CD4-positive, alpha-beta T cell treated with Interleukin-17A for 4 hours (primary cell): ENCODE data around the gene USP31.
A peak's percentile ranks its signal among the peaks of the same experiment; 100 is the strongest.
"Not testable (repeated sequence)": the region's sequence is repeated elsewhere in the genome, so short reads cannot be mapped to it uniquely, and the experiment has no call there.

Experiments used
- DNase-seq: peaks from one replicate; pipeline ENCODE4 v3.0.0-alpha.2; 2020; ENCODE audit warnings: mixed read lengths

The USP31 gene

DNA sequence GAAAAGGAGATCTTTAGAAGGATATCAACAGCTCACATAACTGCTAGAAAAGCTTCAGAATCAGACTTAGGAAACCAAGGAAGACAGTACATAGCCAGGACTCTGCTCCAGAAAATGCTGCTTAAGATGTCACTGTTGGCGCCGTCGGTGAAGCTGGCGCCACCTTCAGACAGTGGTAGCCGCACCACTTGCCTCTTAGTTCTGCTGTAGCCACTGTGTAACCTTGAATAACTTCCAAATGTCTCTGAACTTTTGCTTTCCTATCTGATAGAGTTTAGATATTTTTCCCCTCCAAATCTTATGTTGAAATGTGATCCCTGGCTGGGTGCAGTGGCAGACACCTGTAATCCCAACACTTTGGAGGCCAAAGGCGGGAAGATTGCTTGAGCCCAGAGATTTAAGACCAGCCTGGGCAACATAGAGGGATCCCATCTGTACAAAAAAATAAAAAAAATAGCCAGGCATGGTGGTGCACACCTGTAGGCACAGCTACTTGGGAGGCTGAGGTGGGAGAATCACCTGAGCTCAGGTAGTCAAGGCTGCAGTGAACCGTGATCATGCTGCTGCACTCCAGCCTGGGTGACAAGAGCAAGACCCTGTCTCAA is 6.3 kb upstream of the USP31 start:
- peak; percentile 9 for DNase-seq

DNA sequence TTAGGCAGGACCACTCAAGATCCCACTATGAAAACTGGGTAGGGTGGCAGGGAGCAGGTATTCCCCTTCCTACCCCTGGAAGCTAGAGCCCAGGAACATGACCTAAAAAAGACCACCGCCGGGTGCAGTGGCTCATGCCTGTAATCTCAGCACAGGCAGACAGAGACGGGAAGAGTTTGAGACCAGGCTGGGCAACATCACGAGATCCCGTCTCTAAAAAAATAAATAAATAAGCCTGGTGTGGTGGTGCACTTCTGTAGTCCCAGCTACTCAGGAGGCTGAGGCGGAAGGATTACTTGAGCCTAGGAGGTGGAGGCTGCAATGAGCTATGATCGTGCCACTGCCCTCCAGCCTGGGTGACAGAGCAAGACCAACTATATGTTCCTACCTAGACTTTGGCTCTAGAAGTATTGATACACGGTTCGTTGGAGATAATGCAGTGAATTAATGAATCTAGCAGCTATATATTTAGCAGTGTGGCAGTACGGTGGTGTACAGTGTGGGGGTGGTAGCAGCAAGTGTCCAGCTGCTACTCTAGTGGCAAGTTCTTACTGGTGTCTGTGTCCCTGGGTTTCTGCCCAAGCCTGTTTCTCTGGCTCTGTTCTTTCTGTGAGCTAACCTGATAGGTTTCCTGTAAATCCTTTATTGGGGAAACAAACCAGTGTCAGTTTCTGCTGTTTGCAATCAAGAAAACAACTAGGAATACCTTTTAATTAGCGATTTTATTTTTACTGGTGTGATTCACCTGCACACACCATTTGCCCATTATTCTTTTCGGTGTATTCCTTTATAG is 3.3 kb upstream of the USP31 start:
- DNase-seq: no peak

DNA sequence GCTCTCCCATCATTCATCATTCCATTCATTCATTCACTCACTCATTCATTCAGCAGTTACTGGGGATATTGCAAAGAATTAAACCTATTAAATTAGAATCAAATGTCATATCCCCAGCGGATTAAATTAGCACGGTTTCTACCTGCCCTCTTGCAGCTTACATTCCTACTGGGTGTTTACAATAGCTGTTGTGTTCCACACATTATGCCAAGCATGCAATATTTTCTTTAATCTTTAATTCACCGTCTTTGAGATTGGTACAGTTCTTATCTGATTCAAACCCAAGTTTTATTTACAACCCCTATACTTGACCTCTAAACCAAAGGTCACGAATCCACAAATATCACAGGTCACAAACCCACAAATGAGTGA is 727 bp upstream of the USP31 start:
- DNase-seq: no peak

DNA sequence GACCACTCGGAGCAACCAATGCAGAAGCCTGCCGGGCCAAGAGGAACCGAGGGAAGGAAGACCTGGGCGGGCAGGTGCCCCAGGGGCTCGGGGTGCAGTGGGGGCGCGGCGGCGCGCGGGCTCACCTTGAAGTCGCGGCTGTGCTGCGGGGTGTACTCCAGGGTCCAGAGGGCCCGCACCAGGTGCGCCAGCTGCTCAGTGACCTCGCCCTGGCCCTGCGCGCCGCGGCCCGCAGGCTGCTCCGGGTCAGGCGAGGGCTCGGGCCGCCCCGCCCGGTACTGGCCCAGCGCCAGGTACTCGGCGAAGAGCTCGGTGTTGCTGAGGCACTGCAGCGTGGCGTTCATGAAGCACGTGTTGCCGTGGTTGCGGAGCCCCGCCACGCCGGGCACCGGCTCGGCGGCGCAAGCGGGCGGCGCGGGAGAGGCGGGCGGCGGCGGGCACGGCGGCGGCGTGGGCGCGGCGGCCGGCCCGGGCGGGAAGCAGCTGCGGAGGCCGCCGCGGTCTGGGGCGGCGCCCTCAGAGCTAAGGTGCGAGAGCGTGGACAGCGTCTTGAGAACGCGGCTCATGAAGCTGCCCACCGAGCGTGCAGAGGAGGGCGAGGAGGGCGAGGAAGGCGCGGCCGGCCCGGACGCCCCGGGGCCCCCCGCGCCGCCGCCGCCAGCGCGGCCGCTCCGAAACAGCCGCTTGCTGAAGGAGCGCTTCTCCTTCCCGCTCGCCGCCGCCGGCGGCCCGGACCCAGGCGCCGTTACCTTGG is 562 bp downstream of the USP31 start:
- DNase-seq: peak; percentile 61

DNA sequence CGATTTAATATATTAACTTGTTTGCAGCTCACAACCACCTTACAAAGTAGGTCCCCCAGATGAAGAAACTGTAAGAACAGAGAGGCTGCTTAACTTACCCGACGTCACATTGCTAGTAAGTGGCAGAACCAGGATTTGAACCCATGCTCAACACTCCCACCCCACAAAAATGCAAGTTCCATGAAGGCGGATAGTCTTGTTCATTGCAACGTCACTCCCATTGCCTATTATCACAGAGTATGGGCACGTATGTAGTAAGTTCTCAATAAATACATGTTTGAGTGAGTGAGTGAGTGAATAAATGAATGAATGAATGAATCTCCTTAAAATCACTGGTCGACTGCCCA is 1.1 kb downstream of the USP31 start:
- no peak for DNase-seq

DNA sequence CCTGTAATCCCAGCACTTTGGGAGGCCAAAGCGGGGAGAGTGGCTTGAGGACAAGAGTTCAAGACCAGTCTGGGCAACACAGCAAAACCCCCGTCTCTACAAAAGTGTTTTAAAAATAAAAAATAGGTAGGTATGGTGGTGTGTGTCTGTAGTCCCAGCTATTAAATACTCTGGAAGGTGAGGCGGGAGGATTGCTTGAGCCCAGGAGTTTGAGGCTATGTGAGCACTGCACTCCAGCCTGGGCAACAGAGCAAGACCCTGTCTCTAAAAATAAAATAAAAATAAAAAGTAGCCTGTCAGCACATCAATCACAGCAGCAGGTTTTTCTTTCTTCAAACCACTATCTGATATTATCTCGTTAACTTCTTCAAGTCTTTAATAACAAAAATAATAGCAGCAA is 1.6 kb downstream of the USP31 start:
- no peak for DNase-seq

DNA sequence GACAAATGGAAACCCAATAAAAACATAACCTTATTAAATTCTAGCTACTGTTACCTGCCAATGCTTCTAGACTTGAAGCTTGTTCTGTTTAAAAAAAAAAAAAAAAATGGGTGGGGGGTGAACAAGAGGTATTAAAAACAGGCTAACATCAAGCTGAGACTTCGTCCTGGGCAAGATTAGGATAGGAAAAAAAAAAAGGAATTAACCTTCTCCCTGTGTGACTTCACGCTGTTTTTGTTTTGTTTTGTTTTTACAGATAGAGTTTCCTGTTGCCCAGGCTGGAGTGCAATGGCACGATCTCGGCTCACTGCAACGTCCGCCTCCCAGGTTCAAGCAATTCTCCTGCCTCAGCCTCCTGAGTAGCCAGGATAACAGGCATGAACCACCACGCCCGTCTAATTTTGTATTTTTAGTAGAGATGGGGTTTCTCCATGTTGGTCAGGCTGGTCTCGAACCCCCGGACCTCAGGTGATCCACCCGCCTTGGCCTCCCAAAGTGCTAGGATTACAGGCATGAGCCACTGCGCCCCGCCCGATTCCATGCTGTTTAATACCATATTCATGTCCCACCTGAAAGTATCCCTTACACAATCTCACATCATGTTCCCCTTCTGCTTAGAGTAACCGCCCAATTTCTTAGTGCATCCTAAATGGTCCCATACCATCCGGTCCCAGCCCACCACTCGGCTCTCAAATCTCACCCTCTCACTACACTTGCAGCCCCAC is 2.2 kb downstream of the USP31 start:
- no peak for DNase-seq

DNA sequence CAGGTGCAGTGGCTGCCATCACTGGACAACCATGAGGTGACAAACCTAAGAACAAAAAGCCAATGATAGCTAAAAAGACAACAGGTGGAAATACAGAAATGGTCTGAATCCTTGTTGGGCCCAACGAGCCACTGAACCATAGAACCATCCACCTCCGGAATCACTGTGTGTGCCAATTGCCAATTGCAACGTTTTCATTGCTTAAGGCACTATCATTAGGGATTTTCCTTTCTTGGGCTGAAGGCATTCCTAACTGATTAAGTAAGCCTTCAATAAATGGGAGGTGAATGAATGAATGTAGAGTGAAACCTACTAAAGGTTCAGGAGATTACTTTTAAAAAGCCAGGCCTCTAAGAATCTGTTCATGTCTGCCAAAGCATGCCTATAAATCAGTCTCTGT is 3.6 kb downstream of the USP31 start:
- DNase-seq: no peak

DNA sequence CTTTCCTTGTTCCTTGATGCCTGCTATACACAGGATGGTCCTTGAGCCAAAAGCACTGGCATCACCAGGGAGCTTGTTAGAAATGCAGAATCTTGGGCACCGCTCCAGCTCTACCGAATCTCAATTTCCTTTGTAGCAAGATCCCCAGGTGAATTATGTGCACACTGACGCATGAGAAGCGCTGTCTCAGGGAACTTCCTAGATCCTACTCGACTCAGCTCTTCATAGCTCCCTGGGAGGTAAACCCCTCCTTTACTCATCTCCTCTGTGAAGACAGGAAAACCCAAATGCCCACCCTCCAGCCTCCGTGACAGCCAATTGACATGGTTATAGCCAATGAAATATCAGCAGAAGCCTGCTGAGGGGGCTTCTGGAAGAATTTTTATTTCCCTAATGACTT is 4.1 kb downstream of the USP31 start:
- DNase-seq: no peak

DNA sequence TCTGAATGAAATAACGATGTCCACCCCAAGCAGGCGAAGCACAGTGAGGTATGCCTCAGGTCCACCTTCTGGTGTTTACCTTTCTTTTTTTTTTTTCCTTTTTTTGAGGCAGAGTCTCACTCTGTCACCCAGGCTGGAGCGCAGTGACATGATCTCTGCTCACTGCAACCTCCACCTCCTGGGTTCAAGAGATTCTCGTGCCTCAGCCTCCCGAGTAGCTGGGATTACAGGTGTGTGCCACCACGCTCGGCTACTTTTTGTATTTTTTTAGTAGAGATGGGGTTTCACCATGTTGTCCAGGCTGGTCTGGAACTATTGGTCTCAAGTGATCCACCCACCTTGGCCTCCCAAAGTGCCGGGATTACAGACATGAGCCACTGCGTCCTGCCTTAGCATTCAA is 4.9 kb downstream of the USP31 start:
- DNase-seq: not testable (repeated sequence)

DNA sequence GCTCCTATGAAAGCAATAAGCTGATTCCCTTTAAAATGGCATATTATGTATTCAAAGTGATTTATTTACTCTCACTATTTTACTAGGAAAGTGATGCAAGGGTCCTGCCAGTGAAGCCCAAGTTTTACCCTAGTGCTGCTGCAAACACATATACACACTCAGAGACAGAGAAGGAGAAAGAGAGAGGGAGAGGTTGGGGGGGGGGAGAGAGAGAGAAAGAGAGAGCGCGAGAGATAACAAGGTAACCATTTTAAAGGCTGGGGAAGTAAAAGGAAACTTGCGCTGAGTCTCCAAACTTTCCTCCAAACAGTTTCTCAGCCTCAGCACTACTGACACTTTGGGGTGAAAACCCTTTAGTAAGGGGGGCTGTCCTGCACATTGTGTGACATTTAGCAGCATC is 5.9 kb downstream of the USP31 start:
- no peak for DNase-seq

DNA sequence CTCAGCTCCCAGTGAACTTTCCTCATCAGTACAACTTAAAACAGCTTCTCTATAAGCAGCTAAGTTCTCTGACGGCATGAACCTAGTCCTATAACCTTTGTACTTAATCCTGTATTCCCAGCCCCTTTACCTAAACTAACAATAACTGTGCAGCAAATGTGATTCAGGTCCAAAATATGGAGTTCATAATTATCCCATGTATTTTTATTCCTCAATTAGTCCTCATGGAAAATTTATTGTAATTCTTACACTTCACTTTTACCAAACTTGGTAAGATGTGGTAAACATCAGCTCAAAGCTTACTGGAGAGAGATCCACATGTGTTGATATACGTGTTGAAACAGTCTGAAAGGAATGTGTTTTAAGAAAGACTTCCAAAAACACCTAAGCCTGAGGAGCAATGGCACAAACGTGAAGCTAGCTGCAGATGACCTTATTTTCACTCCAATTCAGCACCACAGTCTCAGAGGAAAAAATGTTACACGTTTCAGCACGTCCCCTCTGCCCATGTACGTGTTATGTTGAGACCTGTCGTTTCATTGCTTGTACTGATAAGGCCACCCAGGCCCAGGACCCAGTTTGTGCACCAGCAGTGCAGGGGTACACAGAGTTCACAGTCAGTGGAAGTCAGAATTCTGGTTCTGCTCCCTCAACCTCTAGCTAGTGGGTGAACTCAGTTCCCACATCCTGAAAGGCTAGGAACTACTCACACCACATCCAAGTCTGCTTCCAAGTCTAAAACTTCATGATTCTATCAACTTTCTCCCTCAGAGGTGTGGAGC is 7.1 kb downstream of the USP31 start:
- no peak for DNase-seq

DNA sequence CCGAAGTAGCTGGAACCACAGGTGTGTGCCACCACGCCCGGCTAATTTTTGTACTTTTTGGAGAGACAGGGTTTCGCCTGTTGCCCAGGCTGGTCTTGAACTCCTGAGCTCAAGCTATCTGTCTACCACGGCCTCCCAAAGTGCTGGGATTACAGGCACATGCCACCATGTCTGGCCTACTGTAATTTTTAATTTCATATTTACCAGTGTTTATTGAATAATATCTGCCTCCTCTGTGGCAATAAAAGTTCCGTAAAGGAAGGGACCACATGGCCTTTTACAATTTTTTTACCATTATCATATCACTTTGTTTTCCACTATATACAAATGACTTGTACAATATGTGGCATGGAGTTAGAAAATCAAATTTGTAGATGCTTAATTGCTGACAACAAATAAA is 7.8 kb downstream of the USP31 start:
- no peak for DNase-seq

DNA sequence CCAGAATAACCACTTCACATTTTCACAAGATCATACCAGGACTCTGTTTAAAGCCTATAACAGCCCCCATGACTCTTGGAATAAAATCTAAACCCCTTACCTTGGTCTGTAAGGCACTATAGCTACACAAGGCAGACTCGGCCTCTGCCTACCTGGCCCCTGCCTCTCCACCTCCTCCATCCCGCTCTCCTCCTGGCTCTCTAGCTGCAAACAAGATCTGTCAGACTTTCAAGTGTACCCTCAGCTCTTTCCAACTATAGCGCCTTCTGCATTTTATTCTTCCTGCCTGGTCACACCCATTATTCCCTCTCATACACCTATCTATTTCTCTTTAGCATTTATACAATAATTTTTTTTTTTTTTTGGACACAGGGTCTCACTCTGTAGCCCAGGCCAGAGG is 8.2 kb downstream of the USP31 start:
- no peak for DNase-seq

DNA sequence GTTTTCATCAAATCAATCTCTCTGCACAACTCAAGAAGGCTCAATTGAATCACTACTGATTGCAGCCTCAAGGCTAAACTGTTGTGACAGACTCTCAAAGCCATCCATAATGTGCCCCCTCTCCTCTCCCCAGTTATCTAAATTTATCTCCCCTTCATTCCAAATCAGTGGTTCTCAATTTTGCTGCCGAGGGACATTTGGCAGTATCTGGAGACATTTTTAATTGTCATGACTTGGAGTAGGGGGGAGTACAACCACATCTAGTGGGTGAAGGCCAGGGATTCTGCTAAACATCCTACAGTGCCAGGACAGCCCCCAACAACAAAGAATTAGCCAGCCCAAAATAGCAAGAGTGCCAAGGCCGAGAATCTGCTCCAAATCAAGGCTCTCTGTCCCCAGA is 9.1 kb downstream of the USP31 start:
- no peak for DNase-seq

DNA sequence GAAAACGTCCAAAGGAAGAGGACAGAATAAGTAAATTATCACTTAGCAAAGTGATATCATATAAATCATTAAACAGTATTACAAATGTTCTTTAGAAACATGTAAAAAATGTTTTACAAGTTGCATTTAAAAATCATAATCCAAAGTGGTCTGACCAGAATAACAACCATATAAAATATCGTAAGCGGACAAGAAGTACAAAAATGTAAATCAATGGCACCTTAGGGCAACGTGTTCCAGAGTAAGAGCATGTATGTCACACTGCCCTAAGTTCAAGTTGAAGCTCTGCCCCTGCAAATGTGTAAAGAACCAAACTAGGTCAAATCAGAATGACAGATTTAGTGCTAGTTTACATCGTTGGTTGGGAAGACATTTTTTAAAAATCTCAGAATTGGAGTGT is 11.4 kb downstream of the USP31 start:
- DNase-seq: no peak

DNA sequence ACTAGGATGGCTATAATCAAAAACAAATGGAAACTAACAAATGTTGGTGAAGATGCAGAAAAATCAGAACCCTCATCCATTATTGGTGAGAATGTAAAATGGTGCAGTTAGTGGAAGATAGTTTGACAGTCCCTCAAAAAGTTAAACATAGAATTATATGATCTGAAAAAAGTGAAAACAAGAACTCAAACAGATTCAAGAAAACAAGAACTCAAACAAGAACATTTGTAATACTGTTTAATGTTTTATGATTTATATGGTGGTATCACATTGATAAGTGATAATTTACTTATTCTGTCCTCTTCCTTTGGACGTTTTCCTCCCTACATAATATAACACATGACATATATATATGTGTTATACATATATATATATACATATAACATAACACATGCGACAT is 12.0 kb downstream of the USP31 start:
- DNase-seq: no peak

DNA sequence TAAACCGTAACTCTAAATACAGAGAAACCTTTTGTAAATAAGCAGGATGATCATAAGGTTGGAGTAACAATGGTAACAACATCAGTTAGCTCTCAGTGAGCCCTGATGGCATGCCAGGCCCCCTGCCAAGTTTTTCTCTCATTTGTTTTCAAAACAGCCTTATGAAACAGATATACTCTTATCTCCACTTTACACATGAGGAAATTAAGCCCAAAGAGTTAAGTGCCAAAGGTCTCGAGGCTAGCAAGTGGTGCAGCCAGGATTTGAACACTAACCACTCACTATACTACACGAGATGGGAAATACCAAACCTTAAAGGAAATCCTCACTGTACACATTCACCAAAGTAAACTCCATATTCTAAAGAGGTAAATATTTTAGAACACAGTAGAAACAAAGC is 15.0 kb downstream of the USP31 start:
- DNase-seq: no peak

DNA sequence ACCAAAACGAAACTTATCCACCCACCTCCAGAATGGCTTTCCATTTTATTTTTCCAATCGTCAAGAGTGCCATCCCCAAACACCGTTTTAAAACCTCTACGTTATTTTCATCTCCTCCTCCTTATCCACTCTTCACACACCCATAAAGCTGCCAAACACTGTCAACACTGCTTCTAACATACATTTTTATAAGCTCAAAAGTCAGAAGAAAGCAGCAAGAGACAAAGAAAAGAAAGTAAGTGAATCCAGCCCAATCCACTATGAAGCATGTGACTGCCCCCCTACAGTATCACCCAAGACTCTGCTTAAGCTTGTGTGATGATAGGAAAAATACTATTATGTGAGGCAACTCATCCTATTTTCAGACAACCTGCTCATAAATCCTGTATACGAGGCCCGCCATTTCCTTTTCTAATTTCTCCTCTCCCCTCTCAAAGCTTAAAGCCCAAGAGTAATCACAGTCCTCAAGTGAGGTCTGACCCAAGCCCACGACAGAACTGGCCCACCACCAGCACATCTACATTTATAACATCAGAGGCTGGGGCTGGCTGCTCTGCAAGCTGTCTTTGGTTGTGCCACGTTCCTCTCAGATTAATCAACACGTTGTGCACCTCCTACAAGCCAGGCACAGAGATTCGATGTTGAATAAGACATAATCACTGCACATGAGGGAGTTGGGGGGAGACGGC is 16.3 kb downstream of the USP31 start:
- DNase-seq: no peak

DNA sequence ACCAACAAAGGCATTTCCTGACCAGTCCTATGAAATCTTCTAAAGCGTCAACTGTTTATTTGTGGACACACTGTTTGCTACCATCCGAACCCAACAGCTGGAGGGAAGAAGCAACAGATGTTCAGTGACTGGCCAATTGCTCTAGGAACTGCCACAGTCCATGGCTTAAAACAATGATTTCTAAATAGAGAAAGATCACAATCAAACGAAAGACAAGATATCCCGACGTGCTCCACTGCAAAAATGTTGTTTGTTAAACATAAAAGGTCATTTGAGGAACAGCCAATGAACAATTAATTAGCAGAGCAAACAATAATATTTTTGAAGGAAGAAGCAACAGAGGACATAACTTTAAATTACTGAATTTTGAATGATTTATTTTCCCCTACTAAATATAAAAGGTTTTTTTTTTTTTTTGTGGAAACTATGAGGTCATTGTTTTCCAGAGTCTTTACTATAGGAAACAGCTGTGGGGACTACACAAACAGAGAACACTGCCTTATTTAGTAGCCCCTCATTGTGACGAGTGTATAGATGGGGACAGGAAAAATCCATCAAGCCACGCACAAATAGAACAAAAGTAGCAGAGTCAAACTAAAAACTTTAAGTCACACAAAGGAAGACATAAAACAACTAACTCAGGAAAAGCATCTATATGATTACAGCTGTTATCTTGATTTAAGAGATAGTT is 17.2 kb downstream of the USP31 start:
- DNase-seq: no peak

DNA sequence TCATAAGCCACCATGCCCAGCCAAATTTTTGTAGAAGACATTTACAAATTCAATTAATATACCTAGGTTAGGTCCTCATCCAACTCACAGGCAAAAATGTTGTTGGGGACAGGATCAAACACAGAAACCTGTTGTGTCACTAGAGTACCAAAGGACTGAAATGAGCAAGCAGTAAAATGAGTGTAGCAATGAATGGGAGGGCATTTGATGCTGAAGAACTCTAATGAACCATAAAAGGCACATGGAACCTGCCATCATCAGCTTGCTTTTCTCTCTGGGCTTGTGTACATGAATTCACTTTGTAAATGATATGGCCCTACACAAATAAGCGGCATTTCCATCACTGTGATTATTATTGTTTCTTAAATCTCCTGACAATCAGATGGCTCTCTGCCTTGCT is 17.8 kb downstream of the USP31 start:
- DNase-seq: no peak

DNA sequence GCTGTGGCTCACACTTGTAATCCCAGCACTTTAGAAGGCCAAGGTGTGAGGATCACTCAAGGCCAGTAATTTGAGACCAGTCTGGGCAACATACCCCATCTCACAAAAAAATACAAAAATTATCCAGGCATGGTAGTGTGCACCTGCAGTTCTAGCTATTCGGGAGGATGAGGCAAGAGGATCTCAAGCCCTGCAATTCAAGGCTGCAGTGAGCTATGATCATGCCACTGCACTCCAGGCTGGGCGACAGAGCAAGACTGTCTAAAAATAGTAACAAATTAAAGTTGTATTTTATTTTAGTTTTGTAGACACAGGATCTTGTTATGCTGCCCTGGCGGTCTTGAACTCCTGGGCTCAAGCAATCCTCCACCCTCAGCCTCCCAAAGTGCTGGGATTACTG is 18.2 kb downstream of the USP31 start:
- DNase-seq: no peak
